Activated CD8-positive, alpha-beta memory T cell treated with anti-CD3 and anti-CD28 coated beads for 36 hours (primary cell): ENCODE data around the gene PI4KB. TPM values are rescaled to one million over a fixed set of nuclear protein-coding genes. Genes with fewer than 3 reads are reported as not detected.

Experiments used
- CTCF ChIA-PET: fragments of 350-600 bp; sonication (Branson Sonifier 250); formaldehyde crosslinking; loops from one replicate; lab custom pipeline; 2021; ENCODE audit warnings: antibody characterized with exemption; lab: Charles Lee
- POLR2A ChIA-PET: fragments of 350-600 bp; sonication (Branson Sonifier 250); formaldehyde crosslinking; loops from one replicate; lab custom pipeline; 2021; ENCODE audit warnings: antibody characterized with exemption; lab: Charles Lee
- total RNA-seq, 2 experiments: library from RNA; stranded (reverse); gene quantifications; one replicate each; pipeline ENCODE4 v1.2.3, GENCODE V29; 2021

The PI4KB gene
- total RNA-seq, 2 experiments from 2014 or later = 51.6 to 57.4 TPM

GRCh38 chr1:151347523-151348246 is 20.5 kb upstream of the PI4KB start:
- ChIA-PET CTCF (interaction anchor here (0.5 kb wide), 1 partner anchor 14 kb away, joined by 3 read pairs; no protein-coding TSS in a partner anchor), POLR2A (interaction anchor here (0.7 to 1.3 kb wide), 3 partner anchors 10 to 93 kb away, joined by 4 to 8 read pairs (median 4); partner anchors contain the start of gene PSMB4)

DNA sequence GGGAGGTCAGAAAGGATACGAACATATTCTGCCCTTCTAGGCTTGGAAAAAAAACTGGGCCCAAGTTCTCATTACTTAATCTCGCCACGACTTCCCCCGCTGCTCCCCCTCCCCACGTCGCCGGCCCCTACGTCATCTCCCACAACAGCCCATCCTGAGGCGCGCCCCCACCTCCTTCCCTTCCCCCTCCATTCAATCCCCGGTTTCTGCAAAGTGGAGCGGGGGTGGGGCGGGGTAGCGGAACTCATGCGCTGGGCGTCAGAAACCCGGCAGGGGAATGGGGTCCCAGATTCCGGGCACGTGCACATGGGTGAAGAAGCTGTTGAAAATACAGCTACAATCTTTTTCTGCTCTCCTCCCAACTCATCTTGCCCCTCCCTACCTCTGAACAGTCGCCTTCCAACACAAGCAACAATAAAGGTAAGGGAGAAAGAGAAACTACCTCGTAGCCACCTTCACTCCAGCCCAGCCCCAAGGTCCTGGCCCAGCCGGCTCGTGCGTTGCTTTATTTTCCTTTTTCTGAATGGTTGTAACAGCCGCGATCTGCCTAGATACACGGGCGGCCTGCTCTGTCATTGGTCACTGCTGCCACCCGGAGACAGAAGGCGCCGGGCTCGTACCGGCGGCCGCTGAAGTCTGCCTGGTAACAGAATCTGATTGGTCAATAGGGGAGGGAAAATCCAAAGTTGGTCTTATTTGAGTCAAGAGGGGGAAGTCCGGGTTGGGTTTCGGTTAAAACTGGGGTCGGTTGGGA is 19.7 kb upstream of the PI4KB start, which contains the start of gene RFX5:
Gene RFX5, minus strand, starts transcription at position 484 of the 754 bp plus-strand sequence. CDS start 932 bp downstream, outside the sequence.
- CTCF ChIA-PET = no interaction called here
- POLR2A ChIA-PET = interaction anchor here (0.8 to 1.3 kb wide), 2 partner anchors 10 to 52 kb away, joined by 4 to 8 read pairs; partner anchors contain the start of gene PSMB4

DNA sequence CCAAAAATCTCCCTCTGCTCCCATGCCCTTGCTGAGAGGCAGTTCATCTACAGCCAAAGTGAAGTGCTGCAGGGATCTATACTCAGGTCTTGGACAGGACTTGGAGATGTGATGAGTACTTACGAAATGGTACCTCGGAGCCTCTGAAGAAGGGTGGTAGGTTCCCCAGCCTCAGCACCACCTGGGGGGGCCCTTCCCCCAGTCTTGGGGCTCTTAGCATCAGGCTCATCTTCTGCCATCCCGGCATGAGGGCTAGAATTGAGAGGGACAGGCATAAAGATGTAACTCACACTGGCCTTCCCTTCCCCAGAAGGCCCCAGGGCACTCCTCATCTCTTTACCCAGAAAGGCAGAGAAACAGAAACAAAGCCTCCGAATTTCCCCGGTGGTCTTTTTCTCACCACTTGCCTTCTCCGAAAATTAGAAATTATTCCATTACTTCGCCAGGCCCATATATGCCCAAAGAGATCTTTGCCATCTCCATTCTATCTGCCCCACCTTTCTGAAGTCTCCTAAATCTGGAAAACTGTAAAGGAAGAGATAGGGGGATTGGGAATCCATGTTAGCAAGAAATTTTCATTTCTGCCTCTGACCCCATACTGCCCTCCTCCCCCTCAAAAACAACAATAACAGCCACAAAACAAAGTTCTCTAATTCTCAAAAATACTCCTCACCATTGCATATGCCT is 19.0 kb upstream of the PI4KB start:
- CTCF ChIA-PET = no interaction called here
- POLR2A ChIA-PET = interaction anchor here (1.3 kb wide), 1 partner anchor 53 kb away, joined by 4 read pairs; the partner anchor contains the start of gene PSMB4

DNA sequence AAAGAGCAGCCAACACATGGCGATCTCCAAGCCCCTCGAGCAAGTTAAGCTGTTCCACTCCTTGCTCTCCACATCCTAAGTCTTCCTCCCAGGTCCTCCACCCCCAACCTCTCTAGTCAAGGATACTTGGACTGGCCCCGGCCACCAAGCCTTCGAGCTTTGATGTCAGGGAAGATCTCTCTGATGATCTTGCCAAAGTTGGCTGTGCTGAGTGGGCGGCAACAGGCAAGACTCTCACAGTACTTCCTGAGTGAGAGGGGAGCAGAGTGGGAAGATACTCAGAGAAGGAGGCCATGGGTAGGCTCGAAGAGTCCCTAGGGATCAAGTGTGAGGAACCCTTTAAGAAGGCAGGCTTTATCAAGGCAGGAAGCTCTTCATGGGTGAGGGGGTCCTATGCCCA is 17.1 kb upstream of the PI4KB start:
- ChIA-PET CTCF (interaction anchor here (1.4 kb wide), 1 partner anchor 43 kb away, joined by 10 read pairs; no protein-coding TSS in a partner anchor), POLR2A (no interaction called here)

DNA sequence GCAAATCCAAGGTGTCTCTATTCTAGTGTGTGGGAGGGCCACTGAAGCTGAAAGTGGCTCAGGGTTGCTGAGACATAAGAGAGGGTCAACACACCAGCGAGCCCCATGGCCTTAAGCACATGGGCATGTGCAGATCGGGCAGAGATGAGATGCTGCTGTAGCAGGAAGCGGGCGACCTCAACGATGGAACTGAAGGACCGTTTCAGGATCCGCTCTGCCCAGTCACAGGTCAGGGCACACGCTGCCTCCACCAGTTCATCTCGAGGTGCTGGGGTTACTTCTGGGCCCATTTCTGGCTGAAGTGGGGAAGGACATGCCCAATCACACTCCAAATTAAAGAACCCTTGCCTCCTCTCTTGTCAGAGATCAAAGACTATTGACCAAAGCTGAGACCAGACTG is 16.4 kb upstream of the PI4KB start:
- ChIA-PET POLR2A (no interaction called here), CTCF (interaction anchor here (5.1 kb wide), 1 partner anchor 15 kb away, joined by 32 read pairs; the partner anchor contains the start of gene PI4KB)

GRCh38 chr1:151342569-151342968 is 15.4 kb upstream of the PI4KB start:
- POLR2A ChIA-PET = interaction anchor here (0.9 kb wide), 1 partner anchor 58 kb away, joined by 3 read pairs; no protein-coding TSS in a partner anchor
- CTCF ChIA-PET = interaction anchor here (1.3 to 5.1 kb wide), 2 partner anchors 14 to 42 kb away, joined by 8 to 32 read pairs; partner anchors contain the start of gene PI4KB

GRCh38 chr1:151342021-151342420 is 14.8 kb upstream of the PI4KB start:
- ChIA-PET POLR2A (interaction anchor here (0.9 kb wide), 1 partner anchor 58 kb away, joined by 3 read pairs; no protein-coding TSS in a partner anchor), CTCF (interaction anchor here (1.3 to 5.1 kb wide), 3 partner anchors 13 to 61 kb away, joined by 8 to 32 read pairs (median 10); partner anchors contain the start of genes PI4KB and ZNF687)

DNA sequence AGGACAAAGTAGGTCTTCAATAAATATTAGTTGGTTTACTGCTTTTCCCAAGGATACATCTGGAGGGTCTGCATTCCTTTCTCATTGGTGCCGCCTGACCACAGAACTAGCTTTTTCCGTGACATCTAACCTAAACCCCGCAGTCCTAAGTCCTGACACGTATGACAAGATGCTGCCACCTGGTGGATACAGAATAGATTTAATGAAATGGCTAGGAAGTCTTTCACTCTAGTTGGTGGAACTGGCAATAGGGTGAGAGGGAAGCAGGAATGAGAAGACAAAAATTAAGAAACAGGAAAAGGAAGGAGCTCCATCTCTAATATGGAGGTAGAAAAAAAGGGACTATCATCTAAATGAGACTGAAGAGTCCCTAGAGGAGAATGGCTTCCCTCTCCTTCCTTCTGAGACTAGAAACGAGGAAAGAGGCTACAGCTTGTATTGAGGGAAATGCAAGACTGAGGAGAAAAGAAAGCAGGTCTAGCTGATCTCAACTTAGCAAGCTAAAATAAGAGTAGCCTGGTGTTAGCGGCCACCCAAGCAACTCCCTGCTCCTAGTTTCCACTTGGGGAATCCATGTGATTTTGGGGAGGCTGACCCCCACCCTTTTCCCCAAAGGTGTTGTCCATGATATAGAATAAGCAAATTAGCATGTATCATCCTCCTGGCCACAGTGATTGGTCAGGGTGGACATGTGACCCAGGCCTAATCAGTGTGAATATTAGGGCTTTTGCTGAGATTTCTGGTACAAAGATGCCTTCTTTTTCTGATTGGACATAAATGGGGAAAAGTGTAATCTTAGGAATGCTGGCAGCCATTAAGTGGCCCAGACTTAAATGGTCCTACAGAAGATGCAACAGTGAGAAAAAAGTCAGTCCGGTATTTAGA is 13.9 kb upstream of the PI4KB start:
- ChIA-PET CTCF (interaction anchor here (0.5 to 5.1 kb wide), 27 partner anchors 9 to 152 kb away, joined by 3 to 64 read pairs (median 5); partner anchors contain the start of genes PI4KB, PSMD4, VPS72 and ZNF687), POLR2A (interaction anchor here (0.8 to 1.0 kb wide), 4 partner anchors 14 to 57 kb away, joined by 3 to 8 read pairs (median 4); partner anchors contain the start of gene PI4KB)

DNA sequence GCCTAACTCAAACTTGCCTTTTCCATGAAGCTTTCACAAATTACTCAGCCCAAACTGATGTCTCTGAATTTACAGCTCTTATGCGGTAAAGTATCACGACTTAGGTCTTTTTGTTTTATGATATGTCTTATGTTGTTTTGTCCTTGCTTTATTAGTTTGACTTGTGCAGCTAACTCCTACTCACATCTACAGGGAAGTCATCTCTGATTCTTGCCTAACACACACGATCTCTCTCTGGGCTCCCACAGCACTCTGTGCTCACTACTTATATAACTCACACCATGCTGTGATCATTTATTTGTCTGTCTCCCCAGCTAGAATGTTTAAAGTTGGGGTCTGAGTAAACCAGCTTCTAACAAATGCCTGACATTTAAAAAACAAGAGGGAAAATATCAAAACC is 9.3 kb upstream of the PI4KB start:
- CTCF ChIA-PET = no interaction called here
- POLR2A ChIA-PET = interaction anchor here (0.8 kb wide), 1 partner anchor 94 kb away, joined by 3 read pairs; no protein-coding TSS in a partner anchor

DNA sequence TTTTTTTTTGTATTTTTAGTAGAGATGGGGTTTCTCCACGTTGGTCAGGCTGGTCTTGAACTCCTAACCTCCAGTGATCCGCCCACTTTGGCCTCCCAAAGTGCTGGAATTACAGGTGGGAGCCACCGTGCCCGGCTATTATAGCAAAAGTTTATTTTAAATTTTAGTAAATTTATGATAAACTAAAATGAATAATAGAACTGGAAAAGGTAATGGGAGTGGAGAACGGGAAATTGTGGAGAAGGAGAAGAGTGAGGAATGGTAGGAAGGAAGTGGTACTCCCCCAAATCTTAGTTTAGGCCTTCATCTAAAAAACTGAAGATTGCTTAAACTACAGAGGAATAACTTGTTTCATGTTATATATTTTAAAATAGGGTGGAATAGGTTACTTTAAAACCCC is 7.6 kb upstream of the PI4KB start:
- ChIA-PET POLR2A (no interaction called here), CTCF (no interaction called here)

GRCh38 chr1:151327903-151328674 is 873 bp upstream of the PI4KB start:
- POLR2A ChIA-PET = interaction anchor here (1.4 to 2.6 kb wide), 3 partner anchors 12 to 16 kb away, joined by 6 to 23 read pairs (median 8); no protein-coding TSS in a partner anchor
- CTCF ChIA-PET = interaction anchor here (2.0 to 3.8 kb wide), 3 partner anchors 13 to 47 kb away, joined by 6 to 32 read pairs (median 16); no protein-coding TSS in a partner anchor

DNA sequence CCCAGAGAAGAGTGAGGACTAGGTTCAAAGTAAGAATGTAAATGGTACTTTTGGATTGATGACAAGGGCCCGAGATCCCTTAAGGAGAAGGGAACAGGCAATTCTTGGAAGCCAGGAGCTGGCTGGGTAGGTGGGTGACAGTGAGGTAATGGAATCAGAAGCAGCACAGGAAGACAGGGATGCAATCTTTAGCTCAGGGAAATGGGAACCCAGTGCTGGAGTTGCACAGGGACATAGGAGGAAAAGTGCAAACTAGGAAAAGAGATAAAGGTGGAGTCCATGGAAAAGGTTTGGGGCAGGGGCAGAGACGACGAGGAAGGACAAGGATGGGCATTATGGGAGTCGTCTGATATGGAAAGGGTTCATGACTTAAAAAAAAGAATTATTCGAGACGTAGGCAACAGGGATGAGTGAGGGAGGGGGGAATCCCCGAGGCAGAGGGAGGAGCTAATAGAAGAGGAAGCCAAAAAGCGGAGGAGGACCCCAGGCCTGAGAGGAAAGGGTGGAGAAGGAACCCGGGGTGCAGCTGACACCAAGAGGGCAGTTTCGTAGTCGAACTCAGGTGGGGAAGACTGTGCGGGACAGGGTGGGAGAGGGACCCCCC is 495 bp downstream of the PI4KB start:
- CTCF ChIA-PET = interaction anchor here (0.7 to 3.5 kb wide), 5 partner anchors 14 to 45 kb away, joined by 3 to 16 read pairs (median 6); no protein-coding TSS in a partner anchor

DNA sequence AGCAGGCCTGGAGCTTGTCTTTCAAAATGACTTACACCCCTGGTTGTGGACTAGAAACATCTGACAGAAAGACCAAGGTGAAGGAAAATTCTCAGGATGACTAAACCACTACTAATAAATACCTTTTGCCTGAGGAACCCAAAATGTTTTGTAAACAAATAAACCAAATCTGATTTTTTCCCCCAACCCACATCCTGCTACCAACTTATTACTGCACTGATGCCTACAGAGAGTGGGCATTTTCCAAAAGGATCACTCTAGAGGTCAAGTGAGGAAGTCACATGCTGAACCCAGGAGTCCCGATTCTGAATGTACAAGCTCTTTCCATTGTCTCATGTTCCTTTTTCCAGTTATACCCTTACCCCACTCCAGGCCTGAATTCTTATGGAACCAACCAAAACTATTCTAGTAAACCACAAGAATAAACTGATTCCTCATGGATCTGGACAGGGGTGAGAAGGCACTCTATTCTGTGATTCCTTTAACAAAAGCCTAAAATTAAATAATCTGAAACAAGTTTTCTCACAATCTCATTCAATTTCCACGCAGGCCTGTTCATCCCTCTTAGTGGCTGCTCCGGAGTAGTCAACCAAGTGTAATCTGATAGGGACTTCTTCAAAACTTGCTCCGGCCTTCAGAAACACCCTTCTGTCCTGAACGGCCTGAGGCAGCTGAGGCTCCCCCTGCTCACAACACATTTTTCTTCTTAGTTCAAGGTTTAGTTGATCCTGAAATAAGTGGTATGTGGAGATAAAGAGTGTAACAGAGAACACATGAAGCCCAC is 1.4 kb downstream of the PI4KB start:
- POLR2A ChIA-PET = interaction anchor here (2.0 to 2.6 kb wide), 2 partner anchors 14 to 44 kb away, joined by 4 to 23 read pairs; partner anchors contain the start of gene ZNF687

More for the DNA sequence above, 495 bp downstream of the PI4KB start:
- POLR2A ChIA-PET = interaction anchor here (1.1 to 2.6 kb wide), 4 partner anchors 13 to 43 kb away, joined by 5 to 23 read pairs (median 7); no protein-coding TSS in a partner anchor

DNA sequence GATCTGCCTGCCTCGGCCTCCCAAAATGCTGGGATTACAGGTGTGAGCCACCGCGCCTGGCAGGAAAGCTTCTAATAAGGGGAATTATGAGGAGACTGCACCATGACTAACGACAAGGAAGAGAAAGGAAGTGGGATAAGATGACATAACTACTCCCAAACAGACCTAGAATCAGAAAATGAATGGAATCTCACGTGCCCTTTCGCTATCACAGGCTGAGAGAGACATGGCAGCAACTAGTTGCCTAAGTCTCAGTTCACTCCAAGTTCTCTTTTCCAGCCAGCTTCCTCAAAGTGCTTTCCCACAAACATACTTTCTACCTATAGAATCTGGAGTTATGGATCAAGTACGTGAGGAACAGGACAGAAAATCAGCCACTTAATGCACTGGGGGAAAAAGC is 2.0 kb downstream of the PI4KB start:
- CTCF ChIA-PET = interaction anchor here (0.8 to 3.5 kb wide), 4 partner anchors 14 to 73 kb away, joined by 3 to 16 read pairs (median 4); no protein-coding TSS in a partner anchor
- POLR2A ChIA-PET = interaction anchor here (0.6 to 2.0 kb wide), 2 partner anchors 39 to 44 kb away, joined by 3 to 4 read pairs; partner anchors contain the start of gene ZNF687

More for the DNA sequence above, 1.4 kb downstream of the PI4KB start:
- CTCF ChIA-PET = interaction anchor here (0.8 to 3.5 kb wide), 4 partner anchors 14 to 73 kb away, joined by 3 to 16 read pairs (median 4); no protein-coding TSS in a partner anchor
